RWPE2 (cell line): ENCODE results near the gene VARS2.

Experiments used
- ATAC-seq: fragments of 200-7000 bp; cut with Tn5 transposase; 3 replicates; pipeline ENCODE4 v1.9.1; 2021; ENCODE audit warnings: low read depth
- DNase-seq: peaks from one replicate; pipeline ENCODE4 v3.0.0-alpha.2; 2020; ENCODE audit warnings: low spot score
- H3K27ac ChIP-seq: fragments of 450-650 bp; 2 replicates; pipeline ENCODE4 v1.5.1; 2017; ENCODE audit warnings: mild to moderate bottlenecking; ENCODE audit not compliant: poor library complexity, severe bottlenecking
- H3K27me3 ChIP-seq: fragments of 250-450 bp; sonication (Bioruptor Pico); 2 replicates; pipeline ENCODE4 v1.5.1; 2021; ENCODE audit warnings: mild to moderate bottlenecking, moderate library complexity; ENCODE audit not compliant: insufficient read depth, poor library complexity, severe bottlenecking
- H3K36me3 ChIP-seq: fragments of 250-450 bp; sonication (Bioruptor Pico); 2 replicates; pipeline ENCODE4 v1.5.1; 2020; ENCODE audit warnings: low read depth, mild to moderate bottlenecking, moderate library complexity
- H3K4me1 ChIP-seq: fragments of 250-450 bp; sonication (Bioruptor Pico); 2 replicates; pipeline ENCODE4 v1.5.1; 2021; ENCODE audit warnings: mild to moderate bottlenecking, moderate library complexity; ENCODE audit not compliant: insufficient read depth, poor library complexity, severe bottlenecking
- H3K4me3 ChIP-seq: fragments of 250-450 bp; sonication (Bioruptor Pico); 2 replicates; pipeline ENCODE4 v1.5.1; 2021; ENCODE audit warnings: mild to moderate bottlenecking, moderate library complexity; ENCODE audit not compliant: severe bottlenecking
- H3K9me3 ChIP-seq: fragments of 250-450 bp; sonication (Bioruptor Pico); 2 replicates; pipeline ENCODE4 v1.5.1; 2021; ENCODE audit warnings: mild to moderate bottlenecking, moderate library complexity; ENCODE audit not compliant: severe bottlenecking
- TF ChIP-seq, protein P1 (sequence below): fragments of 450-650 bp; IDR thresholded peaks from one replicate; pipeline ENCODE4 v1.5.1; 2017; ENCODE audit warnings: mild to moderate bottlenecking, moderate library complexity; ENCODE audit not compliant: poor library complexity, severe bottlenecking

Gene VARS2

DNA sequence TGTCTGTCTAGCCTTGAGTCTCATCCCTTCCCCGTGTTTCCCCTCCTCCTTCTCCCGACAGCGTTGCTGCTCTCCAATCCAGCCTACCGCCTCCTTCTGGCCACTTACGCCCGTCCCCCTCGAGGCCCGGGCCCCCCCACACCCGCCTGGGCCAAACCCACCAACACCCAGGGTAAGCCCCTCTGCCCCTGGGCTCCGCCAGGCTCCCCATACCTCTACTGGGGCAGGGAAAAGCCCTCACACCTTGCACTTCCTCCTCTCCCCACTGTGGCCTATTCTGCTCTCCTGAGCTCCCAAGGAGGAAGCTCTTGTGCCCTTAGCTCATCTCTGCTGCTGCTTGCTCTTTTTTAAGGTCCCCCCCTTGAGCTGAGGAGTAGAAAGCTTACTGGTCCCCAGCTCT is 18.7 kb upstream of the VARS2 start:
- TF ChIP-seq, protein P1, sequence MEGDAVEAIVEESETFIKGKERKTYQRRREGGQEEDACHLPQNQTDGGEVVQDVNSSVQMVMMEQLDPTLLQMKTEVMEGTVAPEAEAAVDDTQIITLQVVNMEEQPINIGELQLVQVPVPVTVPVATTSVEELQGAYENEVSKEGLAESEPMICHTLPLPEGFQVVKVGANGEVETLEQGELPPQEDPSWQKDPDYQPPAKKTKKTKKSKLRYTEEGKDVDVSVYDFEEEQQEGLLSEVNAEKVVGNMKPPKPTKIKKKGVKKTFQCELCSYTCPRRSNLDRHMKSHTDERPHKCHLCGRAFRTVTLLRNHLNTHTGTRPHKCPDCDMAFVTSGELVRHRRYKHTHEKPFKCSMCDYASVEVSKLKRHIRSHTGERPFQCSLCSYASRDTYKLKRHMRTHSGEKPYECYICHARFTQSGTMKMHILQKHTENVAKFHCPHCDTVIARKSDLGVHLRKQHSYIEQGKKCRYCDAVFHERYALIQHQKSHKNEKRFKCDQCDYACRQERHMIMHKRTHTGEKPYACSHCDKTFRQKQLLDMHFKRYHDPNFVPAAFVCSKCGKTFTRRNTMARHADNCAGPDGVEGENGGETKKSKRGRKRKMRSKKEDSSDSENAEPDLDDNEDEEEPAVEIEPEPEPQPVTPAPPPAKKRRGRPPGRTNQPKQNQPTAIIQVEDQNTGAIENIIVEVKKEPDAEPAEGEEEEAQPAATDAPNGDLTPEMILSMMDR: no peak
- ATAC-seq (no peak), DNase-seq (no peak)
- Histone ChIP-seq H3K9me3 (no peaks in the 10 kb centered on the region), H3K4me1 (peaks cover 3% of the 10 kb centered on the region), H3K4me3 (no peak overlapping the region), H3K27ac (no peak overlapping the region), H3K27me3 (no peaks in the 10 kb centered on the region), H3K36me3 (peaks cover 90% of the 10 kb centered on the region)

DNA sequence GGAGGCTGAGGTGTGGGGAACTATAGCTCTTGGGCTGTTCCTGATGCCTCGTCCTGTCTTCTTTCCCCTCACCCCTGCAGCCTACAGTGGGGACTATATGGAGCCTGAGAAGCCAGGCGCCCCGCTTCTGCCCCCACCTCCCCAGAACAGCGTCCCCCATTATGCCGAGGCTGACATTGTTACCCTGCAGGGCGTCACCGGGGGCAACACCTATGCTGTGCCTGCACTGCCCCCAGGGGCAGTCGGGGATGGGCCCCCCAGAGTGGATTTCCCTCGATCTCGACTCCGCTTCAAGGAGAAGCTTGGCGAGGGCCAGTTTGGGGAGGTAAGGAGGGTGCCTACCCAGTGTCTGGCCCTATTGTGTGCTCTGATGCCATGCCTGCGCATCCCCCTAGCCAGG is 17.5 kb upstream of the VARS2 start:
- Histone ChIP-seq H3K27ac (no peak overlapping the region), H3K9me3 (no peaks in the 10 kb centered on the region), H3K27me3 (no peaks in the 10 kb centered on the region), H3K36me3 (peaks cover 78% of the 10 kb centered on the region), H3K4me3 (no peak overlapping the region), H3K4me1 (no peaks in the 10 kb centered on the region)
- no peak for DNase-seq
- ATAC-seq: no peak
- TF ChIP-seq, protein P1: no peak

DNA sequence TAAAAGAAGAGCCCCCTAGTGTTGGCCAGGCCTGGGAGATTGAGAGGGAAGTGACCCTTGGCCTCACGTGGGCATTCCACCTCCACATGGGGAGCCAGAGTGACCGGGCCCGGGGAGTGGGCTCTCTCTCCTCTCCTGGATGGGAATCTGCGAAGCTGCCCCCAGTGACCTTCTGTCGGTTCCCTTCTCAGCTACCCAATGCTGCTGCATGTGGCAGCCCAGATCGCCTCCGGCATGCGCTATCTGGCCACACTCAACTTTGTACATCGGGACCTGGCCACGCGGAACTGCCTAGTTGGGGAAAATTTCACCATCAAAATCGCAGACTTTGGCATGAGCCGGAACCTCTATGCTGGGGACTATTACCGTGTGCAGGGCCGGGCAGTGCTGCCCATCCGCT is 16.2 kb upstream of the VARS2 start:
- DNase-seq (no peak), ATAC-seq (no peak)
- TF ChIP-seq, protein P1: no peak
- Histone ChIP-seq H3K9me3 (no peaks in the 10 kb centered on the region), H3K27me3 (no peaks in the 10 kb centered on the region), H3K4me3 (no peak overlapping the region), H3K36me3 (peaks cover 65% of the 10 kb centered on the region), H3K4me1 (no peaks in the 10 kb centered on the region), H3K27ac (no peak overlapping the region)

DNA sequence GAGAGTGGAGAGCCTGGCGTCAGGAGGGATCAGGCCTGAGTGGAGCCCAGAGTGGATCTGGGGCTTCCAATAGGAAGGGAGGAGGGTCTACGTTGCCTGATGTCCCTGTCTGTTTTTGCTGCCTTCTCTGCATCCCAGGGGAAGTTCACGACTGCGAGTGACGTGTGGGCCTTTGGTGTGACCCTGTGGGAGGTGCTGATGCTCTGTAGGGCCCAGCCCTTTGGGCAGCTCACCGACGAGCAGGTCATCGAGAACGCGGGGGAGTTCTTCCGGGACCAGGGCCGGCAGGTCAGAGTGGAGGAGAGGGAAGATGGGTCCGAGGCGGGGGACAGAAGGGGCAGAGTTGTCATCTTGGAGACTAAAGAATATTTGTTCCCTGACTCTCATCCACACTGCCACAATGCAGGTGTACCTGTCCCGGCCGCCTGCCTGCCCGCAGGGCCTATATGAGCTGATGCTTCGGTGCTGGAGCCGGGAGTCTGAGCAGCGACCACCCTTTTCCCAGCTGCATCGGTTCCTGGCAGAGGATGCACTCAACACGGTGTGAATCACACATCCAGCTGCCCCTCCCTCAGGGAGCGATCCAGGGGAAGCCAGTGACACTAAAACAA is 15.2 kb upstream of the VARS2 start:
- H3K4me1 ChIP-seq: no peaks in the 10 kb centered on the region
- TF ChIP-seq, protein P1: no peak

DNA sequence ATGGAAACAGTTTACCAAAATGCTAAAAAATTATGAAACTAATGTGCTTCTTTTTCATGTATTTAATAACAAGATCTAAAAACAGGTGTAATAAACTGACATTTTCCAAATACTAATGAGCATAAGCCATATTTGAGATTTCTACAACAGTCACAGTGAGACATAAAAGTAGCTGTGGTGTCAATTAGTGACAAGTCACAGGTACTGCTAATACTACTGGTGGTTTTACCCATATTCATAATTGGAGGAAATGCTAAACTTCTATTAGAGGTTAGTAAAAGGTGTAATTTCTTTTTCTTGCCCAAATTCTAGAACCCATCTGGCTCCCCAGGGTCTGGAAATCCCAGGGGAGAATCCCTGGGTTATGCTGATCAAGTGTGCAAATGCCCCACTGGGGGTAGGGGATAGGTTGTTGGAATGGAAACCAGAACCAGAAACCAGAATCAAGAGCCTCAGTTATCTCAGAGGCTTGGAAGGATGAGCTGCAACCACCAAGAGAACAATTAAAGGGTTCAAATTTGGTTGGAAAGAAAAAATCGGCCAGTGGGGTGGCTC is 13.1 kb upstream of the VARS2 start:
- H3K9me3 ChIP-seq: no peaks in the 10 kb centered on the region
- no peak for DNase-seq
- TF ChIP-seq, protein P1: no peak
- H3K36me3 ChIP-seq: peaks cover 34% of the 10 kb centered on the region
- H3K4me1 ChIP-seq: no peaks in the 10 kb centered on the region
- H3K4me3 ChIP-seq: no peak overlapping the region
- no peak overlapping the region for H3K27ac ChIP-seq
- no peaks in the 10 kb centered on the region for H3K27me3 ChIP-seq
- no peak for ATAC-seq

More for the DNA sequence above, 15.2 kb upstream of the VARS2 start:
- Histone ChIP-seq H3K4me3 (no peak overlapping the region), H3K27ac (no peak overlapping the region), H3K9me3 (no peaks in the 10 kb centered on the region), H3K27me3 (no peaks in the 10 kb centered on the region), H3K36me3 (peaks cover 55% of the 10 kb centered on the region)
- ATAC-seq (no peak), DNase-seq (no peak)
